ENCODE results near the gene RNF135.

The RNF135 gene

GRCh38 chr17:30947796-30948195, 23.0 kb upstream of the RNF135 start:
- H3K4me3 ChIP-seq: no peak overlapping the region
- TF ChIP-seq CTCF (IDR thresholded peaks at IDR 0.05): no peak
- no peak for DNase-seq (ENCODE audit: low spot score)
- H3K27ac ChIP-seq: no peak overlapping the region

- no peak for TF ChIP-seq CTCF (IDR thresholded peaks at IDR 0.05)
- DNase-seq (ENCODE audit: low spot score): no peak
- peak overlapping the region in 1 of 2 donors; percentile 67 for H3K27ac ChIP-seq
- no peak overlapping the region for H3K4me3 ChIP-seq
Observed at GRCh38 chr17:30950189-30950588, 20.6 kb upstream of the RNF135 start.

GRCh38 chr17:30950669-30951399, 20.0 kb upstream of the RNF135 start:
- Histone ChIP-seq H3K4me3 (no peak overlapping the region), H3K27ac (peak overlapping the region in 1 of 2 donors; percentile 67)
- no peak for TF ChIP-seq CTCF (IDR thresholded peaks at IDR 0.05)
- no peak for DNase-seq (ENCODE audit: low spot score)

GRCh38 chr17:30952638-30953393, 18.0 kb upstream of the RNF135 start:
- DNase-seq (ENCODE audit: low spot score): no peak
- peak overlapping the region in 1 of 2 donors; percentile 71 for H3K27ac ChIP-seq
- no peak overlapping the region for H3K4me3 ChIP-seq
- no peak for TF ChIP-seq CTCF (IDR thresholded peaks at IDR 0.05)

- TF ChIP-seq CTCF (IDR thresholded peaks at IDR 0.05): no peak
- no peak overlapping the region for H3K4me3 ChIP-seq
- peak overlapping the region; percentile 11 to 71 for H3K27ac ChIP-seq
- DNase-seq (ENCODE audit: low spot score): no peak
Observed at GRCh38 chr17:30954046-30954830, 16.6 kb upstream of the RNF135 start.

GRCh38 chr17:30956764-30957374, 14.0 kb upstream of the RNF135 start:
- DNase-seq (ENCODE audit: low spot score): no peak
- no peak for TF ChIP-seq CTCF (IDR thresholded peaks at IDR 0.05)
- peak overlapping the region; percentile 42 to 65 for H3K27ac ChIP-seq
- H3K4me3 ChIP-seq: no peak overlapping the region

Measured in coronary artery (tissue), 2 donors.